Measurements from ENCODE around the gene COL5A3. TPM values are rescaled to one million over a fixed set of nuclear protein-coding genes. Genes with fewer than 3 reads are reported as not detected.

COL5A3 gene
- polyA plus RNA-seq, 1 of the 3 experiments (the other 2 are of a cell fraction) = under 0.01 TPM

- no peak for TF ChIP-seq CTCF (IDR thresholded peaks at IDR 0.05)
Observed at GRCh38 chr19:10007371-10008183, 2.7 kb downstream of the COL5A3 start (continued).

GRCh38 chr19:10006752-10007323 is 3.5 kb downstream of the COL5A3 start:
- Histone ChIP-seq H4K20me1 (ENCODE audit: insufficient read depth) (no peaks in the 10 kb centered on the region), H3K4me1 (ENCODE audit: control insufficient read depth in 1 of 2, insufficient read depth in 2 of 2, low read depth in 1 of 2, low read length in 1 of 2) (no peaks in the 10 kb centered on the region), H3K79me2 (ENCODE audit: insufficient read depth) (no peaks in the 10 kb centered on the region), H3K9ac (no peak overlapping the region), H3K4me3 (ENCODE audit: low read depth in 2 of 2, low read length in 1 of 2) (no peak overlapping the region), H3F3A (replicated peaks; ENCODE audit: insufficient read depth) (peaks cover 6% of the 10 kb centered on the region), H2AFZ (ENCODE audit: low read depth) (no peak overlapping the region), H3K27me3 (ENCODE audit: insufficient read depth) (peaks cover 23% of the 10 kb centered on the region; the same call in 1 of the 2 replicates), H3K9me2 (no peaks in the 10 kb centered on the region), H3K36me3 (replicated peaks in 1 of 2; ENCODE audit: control insufficient read depth in 1 of 2, insufficient read depth in 2 of 2, low read length in 1 of 2) (no peaks in the 10 kb centered on the region), H3K4me2 (no peak overlapping the region), H3K27ac (ENCODE audit: low read depth in 2 of 2, low read length in 1 of 2) (no peak overlapping the region), H3K9me3 (no peaks in the 10 kb centered on the region)
- POLR2A ChIA-PET = no interaction called here
- TF ChIP-seq PBX3 (IDR thresholded peaks at IDR 0.05) (no peak), FOSL2 (IDR thresholded peaks at IDR 0.05; ENCODE audit: borderline replicate concordance, low read depth) (no peak), SMC3 (IDR thresholded peaks at IDR 0.05; ENCODE audit: low read depth, low read length) (no peak), YY1 (IDR thresholded peaks at IDR 0.05; ENCODE audit: low read depth) (no peak), POLR2AphosphoS5 (IDR thresholded peaks at IDR 0.05; ENCODE audit: low read depth, low read length) (no peak), NFIC (IDR thresholded peaks at IDR 0.05; ENCODE audit: borderline replicate concordance) (no peak), RAD21 (IDR thresholded peaks at IDR 0.05; ENCODE audit: low read length) (no peak)
- no peak for DNase-seq
- CTCF ChIA-PET = interaction anchor here (0.8 to 5.3 kb wide), 3 partner anchors 10 to 76 kb away, joined by 3 to 27 read pairs (median 8); no protein-coding TSS in a partner anchor

GRCh38 chr19:10006335-10006708 is 4.0 kb downstream of the COL5A3 start:
- Histone ChIP-seq H3K27me3 (ENCODE audit: insufficient read depth) (peaks cover 18% of the 10 kb centered on the region; the same call in 1 of the 2 replicates), H3K9ac (no peak overlapping the region), H3K4me1 (ENCODE audit: control insufficient read depth in 1 of 2, insufficient read depth in 2 of 2, low read depth in 1 of 2, low read length in 1 of 2) (no peaks in the 10 kb centered on the region), H4K20me1 (ENCODE audit: insufficient read depth) (no peaks in the 10 kb centered on the region), H3K9me3 (no peaks in the 10 kb centered on the region), H2AFZ (ENCODE audit: low read depth) (no peak overlapping the region), H3K4me3 (ENCODE audit: low read depth in 2 of 2, low read length in 1 of 2) (no peak overlapping the region), H3K36me3 (replicated peaks in 1 of 2; ENCODE audit: control insufficient read depth in 1 of 2, insufficient read depth in 2 of 2, low read length in 1 of 2) (no peaks in the 10 kb centered on the region), H3K79me2 (ENCODE audit: insufficient read depth) (no peaks in the 10 kb centered on the region), H3K27ac (ENCODE audit: low read depth in 2 of 2, low read length in 1 of 2) (no peak overlapping the region), H3K4me2 (no peak overlapping the region), H3K9me2 (no peaks in the 10 kb centered on the region), H3F3A (replicated peaks; ENCODE audit: insufficient read depth) (peaks cover 6% of the 10 kb centered on the region)
- no peak for DNase-seq
- CTCF ChIA-PET = interaction anchor here (1.6 kb wide), 1 partner anchor 21 kb away, joined by 7 read pairs; no protein-coding TSS in a partner anchor
- POLR2A ChIA-PET = no interaction called here
- WGBS (ENCODE audit: low lambda C conversion rate) = 63% methylated on average over 7 of the region's 7 CpGs
- no peak for TF ChIP-seq SMC3 (IDR thresholded peaks at IDR 0.05; ENCODE audit: low read depth, low read length)
- TF ChIP-seq IRF3 (IDR thresholded peaks at IDR 0.05; ENCODE audit: low read depth, low read length) = no peak
- no peak for TF ChIP-seq RAD21 (IDR thresholded peaks at IDR 0.05; ENCODE audit: low read length)
- TF ChIP-seq POLR2AphosphoS5 (IDR thresholded peaks at IDR 0.05; ENCODE audit: low read depth, low read length) = no peak
- TF ChIP-seq USF2 (IDR thresholded peaks at IDR 0.05; ENCODE audit: borderline replicate concordance, low read depth, low read length) = no peak
- TF ChIP-seq RFX5 (IDR thresholded peaks at IDR 0.05; ENCODE audit: low read length) = no peak
- TF ChIP-seq MAX (IDR thresholded peaks at IDR 0.05; ENCODE audit: low read depth) = no peak
- TF ChIP-seq NFIC (IDR thresholded peaks at IDR 0.05; ENCODE audit: borderline replicate concordance) = no peak
- TF ChIP-seq MEF2A (IDR thresholded peaks at IDR 0.05; ENCODE audit: borderline replicate concordance, low read depth) = no peak
- TF ChIP-seq CHD2 (IDR thresholded peaks at IDR 0.05; ENCODE audit: low read length, partially characterized antibody) = no peak
- no peak for TF ChIP-seq RXRA (IDR thresholded peaks at IDR 0.05; ENCODE audit: borderline replicate concordance, low read depth)
- TF ChIP-seq PBX3 (IDR thresholded peaks at IDR 0.05) = no peak
- no peak for TF ChIP-seq EP300 (IDR thresholded peaks at IDR 0.05; ENCODE audit: borderline replicate concordance in 1 of 2, low read depth in 1 of 2, low read length in 1 of 2)

All from SK-N-SH (cell line).